Activated CD8-positive, alpha-beta memory T cell treated with anti-CD3 and anti-CD28 coated beads, Interleukin-2, amount 10 ng/mL, durations not matched to agents 7 days and 5 days (primary cell): ENCODE measurements around the gene SMIM12. TPM values are rescaled to one million over a fixed set of nuclear protein-coding genes. Genes with fewer than 3 reads are reported as not detected.

Experiments
- ATAC-seq: fragments of 150-1000 bp; cut with Tn5 transposase; one replicate; pipeline ENCODE4 v1.10.0; 2021; ENCODE audit warnings: moderate library complexity
- CTCF ChIA-PET: fragments of 350-600 bp; sonication (Branson Sonifier 250); formaldehyde crosslinking; loops from one replicate; lab custom pipeline; 2021; ENCODE audit warnings: antibody characterized with exemption; lab: Charles Lee
- DNase-seq: peaks from one replicate; pipeline ENCODE4 v3.0.0-alpha.2; 2020
- H3K27ac Mint-ChIP-seq: one replicate; pipeline ENCODE4 v1.8.0; 2021; ENCODE audit warnings: mild to moderate bottlenecking, mixed read lengths
- H3K27me3 Mint-ChIP-seq: one replicate; pipeline ENCODE4 v1.8.0; 2021; ENCODE audit warnings: mixed read lengths
- H3K36me3 Mint-ChIP-seq: one replicate; pipeline ENCODE4 v1.8.0; 2021; ENCODE audit warnings: mild to moderate bottlenecking, mixed read lengths
- H3K4me1 Mint-ChIP-seq: one replicate; pipeline ENCODE4 v1.8.0; 2021; ENCODE audit warnings: mixed read lengths
- H3K4me3 Mint-ChIP-seq: one replicate; pipeline ENCODE4 v1.8.0; 2021; ENCODE audit warnings: mild to moderate bottlenecking, moderate library complexity, mixed read lengths
- H3K9me3 Mint-ChIP-seq: one replicate; pipeline ENCODE4 v1.8.0; 2022; ENCODE audit warnings: low read depth, mixed read lengths
- total RNA-seq, 2 experiments: library from RNA; stranded (reverse); gene quantifications; one replicate each; pipeline ENCODE4 v1.2.3, GENCODE V29; 2021

Gene SMIM12
- total RNA-seq, 2 experiments from 2014 or later = 52.7 to 67.2 TPM

DNA sequence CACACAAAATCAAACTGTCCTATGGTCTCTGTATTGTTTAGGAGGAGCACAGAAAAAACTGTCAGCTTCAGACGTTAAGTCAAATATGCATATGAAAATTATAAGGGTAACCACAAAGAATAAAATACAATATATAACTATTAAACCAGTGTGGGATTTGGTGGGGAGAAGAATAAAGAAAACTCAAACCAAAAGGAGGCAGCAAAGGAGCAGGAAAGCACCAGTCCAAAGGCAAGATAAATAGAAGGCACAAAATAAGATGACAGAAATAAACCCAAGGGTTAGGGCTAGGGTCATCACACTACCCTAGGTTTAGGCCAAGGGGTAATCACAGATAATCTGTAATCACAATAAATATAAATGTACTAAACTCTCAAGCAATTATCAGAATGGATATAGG is 37.1 kb upstream of the SMIM12 start:
- H3K27ac Mint-ChIP-seq = no peak overlapping the region
- H3K9me3 Mint-ChIP-seq = peaks cover 8% of the 10 kb centered on the region
- peaks cover 7% of the 10 kb centered on the region for H3K36me3 Mint-ChIP-seq
- no peak for ATAC-seq
- no peak overlapping the region for H3K4me3 Mint-ChIP-seq
- no peak for DNase-seq
- peaks cover 12% of the 10 kb centered on the region for H3K27me3 Mint-ChIP-seq
- no peaks in the 10 kb centered on the region for H3K4me1 Mint-ChIP-seq
- CTCF ChIA-PET = no interaction called here

DNA sequence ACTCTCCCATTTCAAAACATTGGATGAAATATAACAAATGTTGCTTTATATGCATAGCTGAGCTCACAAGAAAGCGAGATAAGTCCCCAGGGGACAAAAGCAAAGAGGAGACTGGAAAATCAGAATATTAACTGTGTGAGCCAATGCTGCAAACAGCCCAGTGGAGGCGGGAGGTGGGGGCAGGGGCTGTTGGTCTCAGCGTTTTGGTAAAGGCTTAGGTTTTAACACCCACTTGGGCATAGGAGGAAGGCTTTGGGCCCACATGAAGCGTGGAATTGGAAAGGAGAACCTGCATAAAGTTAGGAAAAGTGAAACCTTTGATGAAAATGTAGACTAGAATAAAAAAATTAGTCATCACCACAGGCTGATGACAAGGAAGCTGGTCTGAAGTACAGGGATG is 30.2 kb upstream of the SMIM12 start:
- CTCF ChIA-PET = no interaction called here
- ATAC-seq (no peak), DNase-seq (peak; percentile 5)
- H3K36me3 Mint-ChIP-seq = peaks cover 7% of the 10 kb centered on the region
- peaks cover 42% of the 10 kb centered on the region for H3K27me3 Mint-ChIP-seq
- peaks cover 8% of the 10 kb centered on the region for H3K9me3 Mint-ChIP-seq
- H3K4me3 Mint-ChIP-seq = no peak overlapping the region
- no peak overlapping the region for H3K27ac Mint-ChIP-seq
- H3K4me1 Mint-ChIP-seq = peaks cover 5% of the 10 kb centered on the region

DNA sequence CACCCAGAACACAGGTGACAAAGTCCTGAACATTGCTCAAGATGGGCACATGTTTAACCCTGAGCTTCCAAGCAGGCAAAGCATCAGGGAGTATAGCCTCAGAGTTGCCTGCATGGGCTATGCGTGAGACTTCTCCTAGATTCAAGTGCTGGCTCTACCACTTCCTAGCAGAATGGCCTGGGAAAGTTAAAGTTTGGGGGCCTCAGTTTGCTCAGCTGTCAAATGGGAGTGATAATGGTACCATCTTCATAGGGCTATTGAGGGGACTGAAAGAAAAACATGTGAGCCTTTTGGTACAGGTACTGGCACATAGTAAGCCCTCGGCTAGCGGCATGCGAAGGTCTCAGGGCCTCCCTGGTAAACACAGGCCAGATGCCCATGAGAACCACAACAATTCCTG is 28.0 kb upstream of the SMIM12 start:
- H3K9me3 Mint-ChIP-seq = peaks cover 6% of the 10 kb centered on the region
- ATAC-seq (no peak), DNase-seq (peak; percentile 21)
- H3K4me3 Mint-ChIP-seq = no peak overlapping the region
- H3K36me3 Mint-ChIP-seq = peaks cover 5% of the 10 kb centered on the region
- H3K4me1 Mint-ChIP-seq = peaks cover 5% of the 10 kb centered on the region
- no peak overlapping the region for H3K27ac Mint-ChIP-seq
- peaks cover 54% of the 10 kb centered on the region for H3K27me3 Mint-ChIP-seq
- CTCF ChIA-PET = interaction anchor here (2.8 kb wide), 1 partner anchor 21 kb away, joined by 16 read pairs; no protein-coding TSS in a partner anchor

DNA sequence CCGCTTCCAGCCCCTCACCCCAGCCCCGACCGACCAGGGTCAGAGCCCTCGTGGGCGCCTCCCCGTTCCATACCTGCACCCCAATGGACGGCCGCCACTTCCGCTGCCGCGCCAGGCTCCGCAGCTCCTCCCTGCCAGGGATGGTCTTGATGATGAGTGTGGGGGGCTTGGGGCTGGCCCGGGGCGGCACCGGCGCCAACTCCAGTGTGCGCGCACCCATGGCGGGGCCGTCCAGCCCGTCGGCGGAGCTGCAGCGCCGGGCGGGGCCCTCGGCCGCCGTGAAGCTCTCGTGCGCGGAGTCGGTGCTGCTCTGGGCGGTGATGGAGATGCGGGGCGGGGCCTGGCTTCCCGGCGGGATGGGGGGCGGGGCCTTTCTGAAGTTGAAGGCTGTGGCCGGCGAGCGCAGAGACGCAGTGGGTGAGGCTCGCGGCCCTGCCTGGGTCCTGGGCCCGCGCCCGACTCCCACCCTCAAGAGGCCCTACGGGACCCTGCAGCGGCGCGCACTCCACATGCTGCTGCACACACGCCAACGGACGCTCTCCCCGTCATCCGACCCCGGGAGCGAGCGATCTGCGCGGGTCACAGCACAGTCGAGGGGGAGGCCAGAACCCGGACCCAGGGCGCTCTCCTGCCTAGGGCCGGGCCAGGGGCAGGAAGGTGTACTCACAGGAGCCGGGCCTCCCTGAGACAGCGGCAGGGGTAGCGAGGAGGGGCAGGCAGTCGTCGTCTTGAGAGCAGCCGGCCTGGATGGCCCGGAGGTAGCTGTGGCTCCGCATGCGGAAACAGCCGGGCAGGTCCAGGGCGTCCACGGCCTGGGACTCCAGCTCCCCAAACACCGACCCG is 26.1 kb upstream of the SMIM12 start:
- ATAC-seq (peak; percentile 88), DNase-seq (peak; percentile 65)
- H3K4me3 Mint-ChIP-seq = peak overlapping the region; percentile 57
- CTCF ChIA-PET = interaction anchor here (1.2 to 1.9 kb wide), 3 partner anchors 22 to 33 kb away, joined by 3 to 9 read pairs (median 7); partner anchors contain the start of gene SMIM12
- no peaks in the 10 kb centered on the region for H3K9me3 Mint-ChIP-seq
- H3K27me3 Mint-ChIP-seq = peaks cover 55% of the 10 kb centered on the region
- no peak overlapping the region for H3K27ac Mint-ChIP-seq
- peaks cover 5% of the 10 kb centered on the region for H3K4me1 Mint-ChIP-seq
- H3K36me3 Mint-ChIP-seq = no peaks in the 10 kb centered on the region

DNA sequence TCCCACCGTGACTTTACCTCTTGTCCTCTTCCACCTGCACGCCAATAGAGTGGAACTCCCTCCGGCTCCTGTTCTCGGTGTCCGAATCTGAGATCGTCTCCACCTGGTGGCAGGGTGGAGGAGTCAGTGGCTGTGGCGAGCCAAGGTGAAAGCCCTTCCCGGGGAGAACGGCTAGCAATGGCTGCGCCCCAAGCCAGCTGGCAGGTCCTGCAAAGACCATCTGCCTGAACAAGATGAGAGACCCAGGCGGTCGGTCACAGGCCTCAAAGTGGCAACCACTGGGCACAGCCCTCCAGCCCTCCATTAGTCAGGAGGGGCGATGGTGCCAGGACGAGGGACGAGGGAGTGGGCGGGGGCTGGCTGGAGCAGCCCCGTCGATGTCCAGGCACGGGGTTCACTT is 25.4 kb upstream of the SMIM12 start:
- Mint-ChIP-seq H3K27ac (no peak overlapping the region), H3K36me3 (no peaks in the 10 kb centered on the region), H3K4me3 (peak overlapping the region; percentile 57), H3K27me3 (peaks cover 52% of the 10 kb centered on the region), H3K9me3 (no peaks in the 10 kb centered on the region), H3K4me1 (peaks cover 5% of the 10 kb centered on the region)
- DNase-seq (peak; percentile 38), ATAC-seq (peak; percentile 4)
- CTCF ChIA-PET = interaction anchor here (1.2 to 1.9 kb wide), 3 partner anchors 21 to 32 kb away, joined by 3 to 9 read pairs (median 7); partner anchors contain the start of gene SMIM12

DNA sequence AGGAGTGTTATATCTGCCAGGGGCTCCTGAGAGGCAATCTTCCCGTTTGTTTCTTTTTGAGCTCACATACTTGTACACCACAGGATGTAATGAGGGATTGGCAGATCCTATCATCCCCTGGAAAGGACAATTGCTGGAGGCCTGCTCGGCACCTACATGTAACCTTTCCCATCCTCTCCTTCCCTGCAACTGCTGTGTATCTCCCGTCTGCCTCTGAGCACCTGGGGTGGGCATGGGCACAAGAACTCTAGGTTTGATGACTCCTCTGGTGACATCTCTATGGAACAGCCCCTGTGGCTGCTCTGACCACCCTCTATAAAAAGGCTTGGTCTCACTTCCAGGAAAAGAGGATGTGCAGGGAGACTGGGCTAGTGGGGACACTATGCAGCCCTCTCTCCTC is 25.0 kb upstream of the SMIM12 start:
- peaks cover 5% of the 10 kb centered on the region for H3K4me1 Mint-ChIP-seq
- H3K9me3 Mint-ChIP-seq = no peaks in the 10 kb centered on the region
- H3K36me3 Mint-ChIP-seq = no peaks in the 10 kb centered on the region
- H3K4me3 Mint-ChIP-seq = no peak overlapping the region
- CTCF ChIA-PET = interaction anchor here (0.8 to 2.5 kb wide), 5 partner anchors 18 to 98 kb away, joined by 3 to 10 read pairs (median 7); partner anchors contain the start of gene SMIM12
- DNase-seq = peak; percentile 28
- no peak overlapping the region for H3K27ac Mint-ChIP-seq
- ATAC-seq = no peak
- H3K27me3 Mint-ChIP-seq = peaks cover 56% of the 10 kb centered on the region

DNA sequence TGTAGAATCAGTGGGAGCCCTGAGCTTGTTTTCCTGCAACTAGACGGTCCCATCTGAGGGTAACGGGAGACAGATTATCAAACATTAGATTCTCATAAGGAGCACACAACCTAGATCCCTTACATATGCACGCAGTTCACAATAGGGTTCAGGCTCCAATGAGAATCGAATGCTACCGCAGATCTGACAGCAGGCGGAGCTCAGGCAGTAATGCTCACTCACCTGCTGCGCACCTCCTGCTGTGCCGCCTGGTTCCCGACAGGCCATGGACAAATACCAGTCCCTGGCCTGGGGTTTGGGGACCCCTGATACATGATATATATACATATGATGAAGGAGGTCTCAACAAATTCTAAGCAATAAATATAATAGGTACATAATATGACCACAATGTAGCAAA is 19.7 kb upstream of the SMIM12 start:
- CTCF ChIA-PET = interaction anchor here (1.5 to 2.7 kb wide), 2 partner anchors 13 to 26 kb away, joined by 6 to 7 read pairs; no protein-coding TSS in a partner anchor
- no peaks in the 10 kb centered on the region for H3K9me3 Mint-ChIP-seq
- no peaks in the 10 kb centered on the region for H3K36me3 Mint-ChIP-seq
- no peak overlapping the region for H3K4me3 Mint-ChIP-seq
- H3K27me3 Mint-ChIP-seq = peaks cover 53% of the 10 kb centered on the region
- no peak for ATAC-seq
- DNase-seq = peak; percentile 15
- no peak overlapping the region for H3K27ac Mint-ChIP-seq
- H3K4me1 Mint-ChIP-seq = no peaks in the 10 kb centered on the region

DNA sequence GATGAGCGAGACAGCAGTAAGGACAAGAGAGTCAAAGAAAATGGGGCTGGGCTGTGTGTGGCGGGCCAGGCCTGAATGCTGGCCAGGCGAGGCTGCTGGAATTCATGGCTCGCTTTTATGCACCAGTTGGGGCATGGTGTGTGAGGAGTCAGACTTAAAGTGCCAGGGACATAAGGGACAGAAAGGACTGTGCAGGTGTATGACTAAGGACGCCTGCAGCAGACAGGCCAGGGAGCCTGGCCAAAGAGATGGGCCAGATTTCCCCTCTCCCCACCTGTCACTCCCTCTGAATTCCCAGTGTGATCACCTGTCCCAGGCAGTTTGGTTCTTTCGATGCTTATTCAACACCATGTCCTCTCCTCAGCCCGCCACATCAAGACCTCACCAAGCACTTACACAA is 16.9 kb upstream of the SMIM12 start:
- H3K27me3 Mint-ChIP-seq = peaks cover 65% of the 10 kb centered on the region
- H3K9me3 Mint-ChIP-seq = no peaks in the 10 kb centered on the region
- H3K36me3 Mint-ChIP-seq = no peaks in the 10 kb centered on the region
- H3K4me1 Mint-ChIP-seq = no peaks in the 10 kb centered on the region
- no peak overlapping the region for H3K4me3 Mint-ChIP-seq
- H3K27ac Mint-ChIP-seq = no peak overlapping the region
- no peak for ATAC-seq
- CTCF ChIA-PET = no interaction called here
- DNase-seq = peak; percentile 3

DNA sequence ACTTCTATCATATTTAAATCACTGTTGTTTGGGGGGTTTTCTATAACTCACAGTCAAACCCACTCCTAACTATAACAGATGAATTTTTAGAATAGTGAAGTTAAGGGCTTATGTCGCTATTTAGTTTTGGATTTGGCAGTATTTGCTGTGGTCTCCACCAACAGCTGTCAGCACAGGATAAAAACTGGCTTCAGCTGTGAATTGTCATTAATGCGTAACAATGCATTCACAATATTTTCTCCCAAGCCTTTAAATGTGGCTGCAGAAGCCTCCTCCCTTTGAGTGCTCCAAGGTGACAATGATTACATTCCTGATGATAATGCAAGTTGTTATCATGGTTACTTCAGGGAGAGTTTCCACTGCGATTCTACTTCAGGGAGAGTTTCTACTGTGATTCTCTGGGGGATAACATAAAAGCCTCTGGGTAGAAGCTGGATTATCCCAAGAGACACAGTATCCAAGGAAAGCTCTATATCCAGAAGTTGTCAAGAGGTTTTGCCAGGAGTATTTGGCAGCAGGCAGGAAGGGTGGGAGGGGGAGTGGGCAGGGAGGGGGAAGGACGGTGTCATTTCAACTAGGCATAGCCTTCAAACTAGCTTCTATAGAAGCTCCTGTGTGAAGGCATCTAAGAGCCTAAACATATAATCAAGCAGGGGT is 14.9 kb upstream of the SMIM12 start:
- DNase-seq (no peak), ATAC-seq (no peak)
- Mint-ChIP-seq H3K4me1 (no peaks in the 10 kb centered on the region), H3K27me3 (peaks cover 60% of the 10 kb centered on the region), H3K36me3 (no peaks in the 10 kb centered on the region), H3K27ac (no peak overlapping the region), H3K9me3 (no peaks in the 10 kb centered on the region), H3K4me3 (no peak overlapping the region)
- CTCF ChIA-PET = no interaction called here

DNA sequence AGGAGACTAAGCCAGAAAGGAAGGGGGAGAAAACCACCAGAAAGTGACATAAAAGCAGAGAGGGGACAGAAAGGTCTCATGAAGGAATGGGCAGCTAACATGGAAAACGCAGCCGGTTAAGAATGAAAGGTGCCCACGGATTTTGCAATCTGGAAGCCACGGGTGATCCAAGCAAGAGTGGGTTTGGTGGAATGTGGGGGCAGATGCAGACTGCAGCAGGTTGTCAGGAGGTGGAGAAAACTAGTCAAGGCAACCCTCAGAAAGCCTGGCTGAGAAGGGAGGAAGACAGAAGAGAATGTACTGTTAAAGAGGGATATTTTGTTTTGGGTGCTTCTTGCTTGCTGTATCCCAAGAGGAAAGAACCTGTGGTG is 12.6 kb upstream of the SMIM12 start:
- DNase-seq (peak; percentile 7), ATAC-seq (no peak)
- Mint-ChIP-seq H3K27me3 (peaks cover 52% of the 10 kb centered on the region), H3K36me3 (no peaks in the 10 kb centered on the region), H3K9me3 (no peaks in the 10 kb centered on the region), H3K4me3 (no peak overlapping the region), H3K4me1 (no peaks in the 10 kb centered on the region), H3K27ac (no peak overlapping the region)
- CTCF ChIA-PET = interaction anchor here (0.7 to 1.1 kb wide), 2 partner anchors 19 to 770 kb away, joined by 4 to 5 read pairs; no protein-coding TSS in a partner anchor

DNA sequence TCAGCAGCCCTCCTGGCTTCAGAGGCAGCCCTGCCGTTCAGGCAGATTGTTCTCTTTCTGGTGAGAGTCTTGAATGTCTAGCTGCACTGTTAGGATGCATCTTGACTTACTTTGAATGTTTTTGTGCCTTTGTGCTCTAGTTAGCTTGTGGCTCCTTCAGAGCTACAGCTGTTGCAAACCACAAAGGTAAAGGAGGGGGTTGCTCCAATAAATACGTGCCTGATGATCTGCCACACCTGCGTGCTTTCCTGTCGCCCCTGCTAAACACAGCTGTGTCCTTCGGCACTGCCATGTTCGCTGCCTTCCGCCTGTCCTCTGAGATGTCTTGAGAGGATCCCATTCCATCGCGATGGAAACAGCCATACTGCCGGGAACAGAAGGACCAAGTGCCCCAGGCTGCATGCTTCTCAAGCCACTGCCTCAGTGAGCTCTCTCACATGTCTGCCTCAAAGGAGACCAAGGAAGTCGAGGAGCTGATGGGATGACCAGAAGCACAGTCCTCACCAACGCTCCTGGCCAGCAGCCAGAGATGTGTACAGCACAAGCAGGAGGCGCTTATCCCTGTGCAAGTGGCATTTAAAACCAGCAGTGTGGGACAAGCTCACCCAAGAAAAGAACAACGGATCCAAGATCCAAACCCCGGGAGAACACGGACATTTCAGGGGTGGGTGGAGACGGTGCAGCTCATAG is 12.0 kb upstream of the SMIM12 start:
- H3K9me3 Mint-ChIP-seq = no peaks in the 10 kb centered on the region
- H3K27me3 Mint-ChIP-seq = peaks cover 47% of the 10 kb centered on the region
- H3K36me3 Mint-ChIP-seq = no peaks in the 10 kb centered on the region
- H3K27ac Mint-ChIP-seq = no peak overlapping the region
- DNase-seq (peak; percentile 9), ATAC-seq (no peak)
- CTCF ChIA-PET = interaction anchor here (0.7 to 1.1 kb wide), 4 partner anchors 18 to 771 kb away, joined by 3 to 5 read pairs (median 4); no protein-coding TSS in a partner anchor
- no peak overlapping the region for H3K4me3 Mint-ChIP-seq
- H3K4me1 Mint-ChIP-seq = no peaks in the 10 kb centered on the region

DNA sequence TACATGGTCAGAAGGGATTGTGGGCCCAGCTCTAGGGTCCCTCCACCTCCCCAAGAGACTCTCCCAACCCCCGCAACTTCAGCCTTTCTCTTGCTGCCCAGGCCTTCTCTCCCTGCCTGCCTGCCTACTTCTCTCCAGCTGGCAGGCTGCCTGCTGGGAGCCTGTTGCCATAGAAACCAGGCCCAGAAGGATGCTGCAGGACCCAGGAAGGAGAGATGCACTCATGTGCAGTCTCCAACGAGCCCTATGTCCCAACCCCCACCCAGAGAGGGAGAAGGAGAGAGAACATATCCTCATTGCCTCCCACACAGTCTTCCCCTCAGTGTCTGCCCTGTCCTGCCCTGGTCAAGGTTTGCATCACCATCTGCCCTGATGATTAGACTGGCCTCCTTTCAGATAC is 10.8 kb upstream of the SMIM12 start:
- Mint-ChIP-seq H3K36me3 (no peaks in the 10 kb centered on the region), H3K27ac (no peak overlapping the region), H3K4me3 (no peak overlapping the region), H3K4me1 (peaks cover 1% of the 10 kb centered on the region), H3K9me3 (no peaks in the 10 kb centered on the region), H3K27me3 (peaks cover 37% of the 10 kb centered on the region)
- ATAC-seq = no peak
- DNase-seq = peak; percentile 33
- CTCF ChIA-PET = interaction anchor here (1.0 to 10.0 kb wide), 3 partner anchors 11 to 270 kb away, joined by 3 to 149 read pairs (median 10); partner anchors contain the start of gene SMIM12

DNA sequence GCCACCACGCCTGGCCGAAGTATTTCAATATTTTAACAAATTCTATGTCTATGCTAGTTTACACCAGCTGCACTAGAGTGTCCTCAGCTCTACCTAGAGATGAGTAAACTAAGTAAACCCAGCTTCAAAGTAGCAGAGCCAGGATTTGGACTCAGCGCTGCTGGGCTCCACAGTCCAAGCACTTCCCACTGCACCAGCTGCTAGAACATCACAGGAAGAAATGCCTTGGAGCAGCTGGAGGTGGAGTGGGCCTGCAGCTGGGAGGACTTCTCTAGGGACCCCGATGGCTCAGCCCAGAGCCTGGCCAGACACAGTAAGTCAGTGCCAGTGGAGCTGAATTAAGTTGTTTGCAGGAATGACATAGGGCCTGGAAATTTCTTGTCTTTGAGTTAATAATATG is 10.2 kb upstream of the SMIM12 start:
- Mint-ChIP-seq H3K27ac (no peak overlapping the region), H3K27me3 (peaks cover 35% of the 10 kb centered on the region), H3K9me3 (no peaks in the 10 kb centered on the region), H3K36me3 (no peaks in the 10 kb centered on the region), H3K4me3 (no peak overlapping the region), H3K4me1 (peaks cover 7% of the 10 kb centered on the region)
- ATAC-seq (no peak), DNase-seq (peak; percentile 18)
- CTCF ChIA-PET = interaction anchor here (2.6 to 10.0 kb wide), 2 partner anchors 10 to 15 kb away, joined by 10 to 149 read pairs; partner anchors contain the start of gene SMIM12
